A673 (cell line): ENCODE measurements around the gene SLC25A34.

Experiments used
- CTCF ChIP-seq: fragments of 300-800, 200-600 bp; sonication (generic); conservative IDR thresholded peaks from 2 replicates; pipeline ENCODE4 v1.5.1; 2017; ENCODE audit warnings: low read depth, mild to moderate bottlenecking, antibody characterized with exemption, low read length, moderate library complexity, mixed read lengths
- EZH2 ChIP-seq: fragments of 200-600 bp; sonication (generic); IDR thresholded peaks from 2 replicates; pipeline ENCODE4 v1.6.1; 2017; ENCODE audit warnings: borderline replicate concordance, low read depth, mild to moderate bottlenecking, mixed read lengths, antibody characterized with exemption, low read length; ENCODE audit not compliant: poor library complexity, severe bottlenecking

GRCh38 chr1:15717418-15718125, 18.5 kb upstream of the SLC25A34 start:
- TF ChIP-seq CTCF (no peak), EZH2 (no peak)
